Activated naive CD4-positive, alpha-beta T cell treated with anti-CD3 and anti-CD28 coated beads, Interleukin-2, amount 50 U/mL, for 16 hours (primary cell): ENCODE measurements around the gene OR3A3.
"Not testable (repeated sequence)": the region's sequence is repeated elsewhere in the genome, so short reads cannot be mapped to it uniquely, and the experiment has no call there.

Source experiments
- DNase-seq: peaks from one replicate; pipeline ENCODE4 v3.0.0-alpha.2; 2020

OR3A3 gene

DNA sequence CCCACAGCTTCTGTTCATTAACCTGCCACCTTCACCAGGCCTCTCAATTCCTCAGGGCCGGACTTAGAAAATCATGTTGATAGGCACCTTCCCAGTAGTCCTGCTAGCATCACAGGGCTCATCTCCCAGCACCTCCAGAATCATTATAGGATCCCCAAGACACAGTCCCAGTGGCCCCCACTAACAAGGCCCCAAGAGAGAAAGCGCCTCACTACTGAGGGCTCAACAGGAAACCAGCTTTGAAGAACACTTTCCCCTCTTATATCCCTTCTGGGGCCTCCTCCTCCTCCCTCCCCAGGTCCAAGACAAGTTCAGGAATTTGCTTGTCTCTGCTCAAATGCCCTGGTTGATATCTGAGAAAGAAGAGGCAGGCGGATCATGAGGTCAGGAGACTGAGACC lies at the start of gene OR3A3:
OR3A3 (plus strand) TSS at position 301 of the 400 bp plus-strand sequence.
- no peak for DNase-seq

GRCh38 chr17:3371167-3371566 lies 40.0 kb upstream of the OR3A3 start:
- DNase-seq: not testable (repeated sequence)

GRCh38 chr17:3378321-3378720 lies 32.8 kb upstream of the OR3A3 start:
- DNase-seq: no peak

- no peak for DNase-seq
Observed at GRCh38 chr17:3381957-3382356, 29.2 kb upstream of the OR3A3 start.

DNA sequence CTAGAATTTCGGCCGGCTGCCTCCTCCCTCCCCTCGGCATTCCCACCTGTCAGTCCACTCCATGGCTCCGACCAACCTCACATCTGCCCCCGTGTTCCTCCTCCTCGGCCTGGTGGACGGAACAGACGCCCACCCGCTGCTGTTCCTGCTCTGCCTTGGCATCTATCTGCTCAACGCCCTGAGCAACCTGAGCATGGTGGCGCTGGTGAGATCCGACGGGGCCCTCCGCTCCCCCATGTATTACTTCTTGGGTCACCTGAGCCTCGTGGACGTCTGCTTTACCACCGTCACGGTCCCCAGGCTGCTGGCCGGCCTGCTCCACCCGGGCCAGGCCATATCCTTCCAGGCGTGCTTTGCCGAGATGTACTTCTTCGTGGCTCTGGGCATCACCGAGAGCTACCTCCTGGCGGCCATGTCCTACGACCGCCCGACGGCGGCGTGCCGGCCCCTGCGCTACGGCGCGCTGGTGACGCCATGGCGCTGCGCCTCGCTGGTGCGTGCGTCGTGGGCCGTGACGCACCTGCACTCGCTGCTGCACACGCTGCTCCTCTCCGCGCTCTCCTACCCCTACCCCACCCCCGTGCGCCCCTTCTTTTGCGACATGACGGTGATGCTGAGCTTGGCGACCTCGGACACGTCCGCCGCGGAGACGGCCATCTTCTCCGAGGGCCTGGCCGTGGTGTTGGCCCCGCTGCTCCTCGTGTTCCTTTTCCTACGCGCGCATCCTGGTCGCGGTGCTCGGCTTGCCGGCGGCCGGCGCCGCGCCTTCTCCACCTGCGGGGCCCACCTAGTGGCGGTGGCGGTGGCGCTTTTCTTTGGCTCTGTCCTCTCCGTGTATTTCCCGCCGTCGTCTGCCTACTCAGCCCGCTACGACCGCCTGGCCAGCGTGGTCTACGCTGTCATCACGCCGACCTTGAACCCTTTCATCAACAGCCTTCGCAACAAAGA lies 25.0 kb upstream of the OR3A3 start, which contains the start of gene OR3A2:
OR3A2 (minus strand) TSS at position 440 of the 948 bp plus-strand sequence.
- peak; percentile 53 for DNase-seq

DNA sequence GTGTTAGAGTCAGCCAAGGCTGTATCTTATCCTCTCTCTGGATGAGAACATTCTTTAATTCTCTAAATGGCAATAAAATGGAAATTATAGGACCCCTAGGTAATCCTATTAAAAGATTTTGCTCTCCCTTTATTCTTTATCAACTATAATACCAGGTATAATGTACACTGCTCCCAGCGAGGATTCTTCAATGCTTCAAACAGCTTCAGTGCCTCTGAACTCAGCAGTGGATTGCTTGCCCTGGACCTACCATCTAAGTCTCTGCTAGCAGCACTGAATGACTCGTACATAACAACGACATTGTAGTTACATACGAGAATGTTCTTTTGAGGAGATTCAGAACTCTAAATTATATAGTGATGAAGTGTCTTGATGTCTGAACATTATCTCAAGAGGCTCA lies 21.4 kb upstream of the OR3A3 start:
- DNase-seq: no peak

DNA sequence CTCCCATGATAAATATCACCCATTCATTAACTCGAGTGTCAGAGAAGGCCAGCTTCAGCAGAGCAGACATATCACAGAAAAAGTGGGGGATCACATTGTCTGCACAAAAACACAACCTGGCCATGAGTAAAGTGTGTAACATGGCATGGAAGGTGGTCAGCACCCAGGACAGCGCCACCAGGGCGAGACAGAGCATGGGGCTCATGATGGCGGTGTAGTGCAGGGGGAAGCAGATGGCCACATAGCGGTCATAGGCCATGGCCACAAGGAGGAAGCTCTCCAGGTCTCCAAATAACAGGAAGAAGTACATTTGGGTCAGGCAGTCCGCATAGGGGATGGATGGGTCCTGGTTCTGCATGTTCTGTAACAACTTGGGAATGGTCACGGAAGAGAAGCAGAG lies 13.4 kb upstream of the OR3A3 start:
- DNase-seq: not testable (repeated sequence)

DNA sequence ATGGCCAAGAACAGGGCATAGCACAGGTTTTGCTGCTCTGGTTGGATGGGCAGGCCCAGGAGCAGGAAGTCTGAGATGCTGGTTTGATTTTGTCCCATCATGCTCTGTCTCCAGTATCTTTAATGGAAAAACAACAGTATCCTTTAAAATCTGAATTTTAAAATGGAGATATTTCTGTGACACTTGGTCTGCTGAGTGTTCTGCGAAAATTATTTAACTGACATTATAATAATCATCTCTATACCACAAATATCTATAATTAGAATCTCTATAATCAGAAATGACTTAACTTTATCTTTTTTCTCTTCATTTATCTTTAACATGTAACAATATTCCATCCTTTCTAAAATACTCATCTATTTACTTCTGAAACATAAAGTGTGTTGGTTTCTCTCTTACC lies 12.9 kb upstream of the OR3A3 start, which contains the start of gene OR1E1:
OR1E1 (minus strand) TSS at position 101 of the 400 bp plus-strand sequence; CDS start at position 101, 0 bp downstream.
- no peak for DNase-seq

DNA sequence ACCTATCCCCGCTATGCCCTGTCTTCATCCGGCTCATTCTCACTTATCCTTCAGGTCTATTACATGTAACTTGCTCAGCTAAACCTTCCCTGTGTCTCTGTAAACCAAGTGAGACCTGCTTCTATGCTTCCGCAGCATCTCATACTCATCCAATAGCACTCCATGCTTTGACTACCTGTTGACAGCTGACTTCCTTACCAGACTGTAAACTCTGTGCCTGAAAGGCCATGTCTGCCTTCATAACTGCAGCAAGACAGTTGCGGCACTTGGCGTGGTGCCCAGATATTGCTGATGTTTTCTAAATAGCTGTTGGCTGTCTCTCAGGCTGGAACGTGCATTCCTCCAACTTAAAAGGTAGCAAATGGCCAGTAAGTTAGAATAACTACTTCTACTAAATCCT lies 11.1 kb upstream of the OR3A3 start:
- DNase-seq: no peak

DNA sequence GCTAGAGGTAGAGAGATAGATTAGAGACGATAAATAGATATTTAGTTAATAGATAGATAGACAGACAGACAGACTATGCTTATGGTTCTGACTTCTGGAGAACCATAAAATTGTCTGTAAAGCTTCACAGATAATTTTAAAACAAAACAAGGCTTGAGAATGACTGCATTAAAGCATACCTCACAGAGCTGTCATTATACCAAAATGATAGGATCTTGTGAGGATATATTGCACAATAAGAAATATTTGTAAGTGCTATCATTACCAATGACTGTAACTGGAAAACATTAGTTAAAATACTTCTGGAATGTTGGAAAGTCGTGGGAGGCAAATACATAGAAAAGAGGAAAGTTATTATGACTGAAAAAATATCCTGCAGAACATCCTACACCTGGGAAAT lies 9.4 kb upstream of the OR3A3 start:
- DNase-seq: no peak

DNA sequence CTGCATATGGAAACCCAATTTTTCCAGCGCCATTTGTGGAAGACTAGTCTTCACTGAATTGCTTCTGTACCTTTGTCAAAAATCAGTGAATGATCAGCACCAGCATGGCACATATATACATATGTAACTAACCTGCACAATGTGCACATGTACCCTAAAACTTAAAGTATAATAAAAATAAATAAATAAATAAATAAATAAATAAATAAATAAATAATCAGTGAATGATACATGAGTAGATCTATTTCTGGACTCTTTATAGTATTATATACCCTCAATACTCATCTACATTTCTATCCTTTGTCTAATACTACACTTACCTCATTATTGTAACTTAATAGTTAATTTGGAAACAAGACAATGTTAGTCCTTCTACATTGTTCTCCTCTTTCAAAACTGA lies 7.3 kb upstream of the OR3A3 start:
- not testable (repeated sequence) for DNase-seq

GRCh38 chr17:3412216-3412615 lies 1.0 kb downstream of the OR3A3 start:
- not testable (repeated sequence) for DNase-seq

DNA sequence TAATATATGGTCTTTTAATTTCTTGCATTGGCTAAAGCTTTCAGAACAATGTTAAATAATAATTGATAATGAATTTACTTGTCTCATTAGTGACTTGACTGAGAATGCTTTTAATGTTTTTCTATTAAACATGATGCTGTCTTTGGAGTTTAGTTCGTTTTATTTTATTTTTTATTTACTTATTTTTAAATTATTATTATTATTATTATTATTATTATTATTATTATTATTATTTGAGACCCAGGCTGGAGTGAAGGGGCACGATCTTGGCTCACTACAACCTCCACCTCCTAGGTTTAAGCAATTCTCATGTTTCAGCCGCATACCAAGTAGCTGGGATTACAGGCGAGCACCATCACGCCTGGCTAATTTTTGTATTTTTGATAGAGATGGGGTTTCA lies 4.4 kb downstream of the OR3A3 start:
- DNase-seq: no peak

DNA sequence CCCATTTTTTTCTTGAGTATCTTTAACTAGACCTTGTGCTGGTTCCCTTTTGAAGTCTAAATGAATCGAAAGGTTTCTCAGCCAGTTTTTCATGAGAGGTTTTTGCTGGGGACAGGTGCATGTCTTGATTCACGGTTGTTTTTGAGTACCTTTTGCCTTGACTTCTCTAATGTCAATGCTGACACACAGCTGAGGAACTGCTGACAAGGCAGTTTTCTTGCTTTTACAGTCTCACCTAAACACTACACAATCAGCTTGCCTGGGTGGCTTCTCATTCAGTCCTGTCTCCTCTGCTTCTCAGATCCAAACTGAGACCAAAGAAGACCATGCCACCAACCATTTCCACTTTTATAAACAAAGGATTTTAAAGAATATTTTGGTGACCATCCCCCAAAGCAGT lies 7.1 kb downstream of the OR3A3 start:
- no peak for DNase-seq

DNA sequence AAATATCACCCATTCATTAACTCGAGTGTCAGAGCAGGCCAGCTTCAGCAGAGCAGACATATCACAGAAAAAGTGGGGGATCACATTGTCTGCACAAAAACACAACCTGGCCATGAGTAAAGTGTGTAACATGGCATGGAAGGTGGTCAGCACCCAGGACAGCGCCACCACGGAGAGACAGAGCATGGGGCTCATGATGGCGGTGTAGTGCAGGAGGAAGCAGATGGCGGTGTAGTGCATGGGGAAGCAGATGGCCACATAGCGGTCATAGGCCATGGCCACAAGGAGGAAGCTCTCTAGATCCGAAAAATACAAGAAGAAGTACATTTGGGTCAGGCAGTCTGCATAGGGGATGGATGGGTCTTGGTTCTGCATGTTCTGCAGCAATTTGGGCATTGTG lies 22.0 kb downstream of the OR3A3 start:
- DNase-seq: peak; percentile 15

GRCh38 chr17:3433741-3434140 lies 22.6 kb downstream of the OR3A3 start, which contains the start of gene OR1E2:
Gene OR1E2 (minus strand): TSS chr17:3433841. CDS start chr17:3433841, 0 bp downstream.
- no peak for DNase-seq

DNA sequence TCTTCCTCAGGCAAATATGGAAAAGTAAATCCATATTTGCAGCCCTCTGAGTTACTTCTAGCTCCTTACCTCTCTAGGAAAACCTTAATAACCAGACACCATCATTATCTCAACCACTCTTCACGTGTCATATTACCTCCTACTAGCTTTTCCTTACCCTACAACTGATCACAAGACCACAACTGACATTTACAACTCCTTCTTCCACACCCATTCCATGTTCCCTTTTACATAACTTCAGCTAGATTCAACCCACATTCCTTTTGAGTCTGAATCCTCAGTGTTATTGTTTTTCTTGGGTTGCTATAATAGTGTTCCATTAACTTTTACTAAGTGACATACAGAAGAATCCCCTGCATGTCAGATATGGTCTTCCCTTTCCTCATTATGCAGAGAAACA lies 27.2 kb downstream of the OR3A3 start:
- no peak for DNase-seq

DNA sequence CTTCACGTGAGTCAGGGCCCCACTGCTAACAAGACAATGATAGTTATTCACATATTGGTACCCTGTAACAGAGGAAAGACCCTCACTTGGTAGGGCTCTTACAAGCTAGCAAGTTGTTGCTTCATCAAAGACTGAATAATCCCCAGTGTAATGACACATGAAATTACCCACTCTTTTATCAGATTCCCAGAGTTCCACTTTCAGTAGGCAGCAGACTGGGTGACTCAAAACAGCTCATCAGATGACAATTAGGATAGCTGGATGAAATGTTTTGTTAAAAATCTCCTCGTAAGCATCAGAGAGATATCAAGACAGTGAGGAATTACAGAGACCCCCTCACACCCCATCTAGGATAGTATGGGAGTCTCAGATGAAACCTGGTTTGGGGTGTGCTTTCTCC lies 29.3 kb downstream of the OR3A3 start:
- no peak for DNase-seq

DNA sequence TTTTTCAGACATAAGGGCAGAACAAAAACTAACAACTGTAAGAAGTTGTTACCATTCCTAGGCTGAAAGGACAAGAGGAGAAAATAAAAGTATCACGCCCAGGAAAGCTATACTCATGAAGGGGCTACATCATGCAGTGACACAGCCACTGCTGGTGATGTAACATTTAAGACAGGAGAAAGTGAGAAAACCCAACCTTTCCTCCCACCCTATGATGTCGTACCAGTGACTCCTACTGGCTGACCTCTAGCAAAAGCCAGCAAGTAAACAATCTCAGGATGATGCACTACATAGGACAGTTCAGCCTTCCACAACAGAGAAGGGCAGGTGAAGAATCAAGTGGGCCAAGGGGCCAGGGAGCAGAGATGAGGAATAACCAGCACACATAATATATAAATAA lies 36.5 kb downstream of the OR3A3 start:
- DNase-seq: no peak

DNA sequence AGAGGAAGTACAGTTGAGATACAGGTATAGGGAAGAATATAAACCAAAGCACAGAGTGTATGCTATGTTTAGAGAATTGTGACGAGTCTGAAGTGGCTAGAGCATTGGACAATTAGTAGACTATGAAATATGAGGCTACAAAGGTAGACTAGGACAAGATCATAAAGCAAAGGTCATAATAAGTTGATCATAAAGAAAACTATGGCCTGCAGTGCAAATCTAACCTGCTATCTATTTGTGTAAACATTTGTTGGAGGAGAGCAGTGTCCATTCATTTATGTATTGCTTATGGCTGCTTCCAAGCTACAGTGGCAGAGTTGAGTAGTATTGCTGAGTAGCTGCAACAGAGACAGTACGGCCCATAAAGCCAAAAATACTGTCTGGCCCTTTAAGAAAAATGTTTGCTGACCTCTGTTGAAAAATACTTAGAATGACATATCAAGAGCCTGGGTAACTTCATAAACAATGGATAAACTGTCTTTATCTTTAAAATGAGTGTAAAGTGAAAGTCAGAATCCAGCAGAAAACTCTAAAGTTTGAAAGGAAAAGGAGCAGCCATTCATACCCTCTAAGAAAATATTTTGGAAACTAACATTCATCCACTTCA lies 37.0 kb downstream of the OR3A3 start:
- DNase-seq: no peak

GRCh38 chr17:3466355-3466754 lies 55.2 kb downstream of the OR3A3 start:
- not testable (repeated sequence) for DNase-seq

GRCh38 chr17:3469529-3469928 lies 58.4 kb downstream of the OR3A3 start:
- no peak for DNase-seq

DNA sequence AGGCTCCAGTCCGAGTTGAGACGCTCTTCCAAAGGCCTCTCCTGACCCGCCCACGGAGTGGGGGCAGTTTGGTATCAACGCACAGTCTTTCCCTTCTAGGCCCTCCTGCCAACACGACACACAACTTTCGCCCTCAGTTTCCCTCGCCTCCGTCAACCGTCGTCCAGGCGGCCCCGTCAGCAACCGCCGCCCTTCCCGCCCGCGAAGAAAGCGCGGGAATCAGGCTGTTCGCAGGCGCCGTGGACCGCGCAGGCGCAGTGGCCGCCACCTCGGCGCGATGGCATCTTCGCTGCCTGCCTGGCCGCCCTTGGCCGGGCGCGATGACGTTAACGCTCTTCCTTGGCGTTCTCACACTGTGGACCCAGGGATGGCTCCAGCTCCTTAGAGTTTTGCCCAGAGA lies 60.4 kb downstream of the OR3A3 start, which contains the start of gene SPATA22:
SPATA22 (minus strand) TSS at position 221 of the 400 bp plus-strand sequence. CDS start 2,494 bp downstream, outside the sequence.
- no peak for DNase-seq

DNA sequence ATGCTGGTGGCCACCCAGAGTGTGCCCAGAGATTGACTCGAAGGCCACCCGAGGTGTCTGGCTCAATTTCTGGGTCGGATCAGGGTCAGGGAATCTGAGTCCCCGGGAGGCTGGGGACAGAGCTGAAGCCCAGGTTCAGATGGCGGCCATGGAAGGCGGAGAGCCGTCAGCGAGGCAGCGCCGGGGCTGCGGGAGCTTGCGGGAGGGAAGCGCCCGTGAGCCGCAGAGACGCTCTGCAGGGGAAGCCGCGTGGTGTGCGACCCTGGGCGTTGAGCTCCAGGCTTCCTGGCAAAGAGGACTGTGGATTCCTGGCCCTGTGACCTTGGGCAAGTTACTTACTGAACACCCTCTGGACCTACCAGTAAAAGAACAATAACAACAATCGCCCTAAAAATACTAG lies 61.0 kb downstream of the OR3A3 start:
- no peak for DNase-seq
